Endothelial cell of umbilical vein (primary cell): ENCODE results near the gene CHKB.

Source experiments
- MYC ChIP-seq: IDR thresholded peaks from one replicate; pipeline ENCODE4 v1.6.1; 2011; ENCODE audit warnings: mild to moderate bottlenecking, low read depth, low read length
- POLR2A ChIP-seq: IDR thresholded peaks from 2 replicates; pipeline ENCODE4 v1.6.1; 2012; ENCODE audit warnings: low read depth, mild to moderate bottlenecking, control low read depth, low read length
- TF ChIP-seq, protein P1 (sequence below), 2 donors: IDR thresholded peaks; 1 replicate in 1 of 2; 2 replicates in 1 of 2; pipeline ENCODE4 v1.5.1; 2011; ENCODE audit warnings: low read length in 2 of 2, mild to moderate bottlenecking in 2 of 2, moderate library complexity in 2 of 2, control low read depth in 1 of 2, inconsistent platforms in 1 of 2, low read depth in 1 of 2; ENCODE audit not compliant: insufficient read depth in 1 of 2; ENCODE audit errors: extremely low read depth in 1 of 2
- TF ChIP-seq, protein P2 (sequence below): IDR thresholded peaks from 2 replicates; pipeline ENCODE4 v1.6.1; 2011; ENCODE audit not compliant: insufficient read depth, insufficient read length

DNA sequence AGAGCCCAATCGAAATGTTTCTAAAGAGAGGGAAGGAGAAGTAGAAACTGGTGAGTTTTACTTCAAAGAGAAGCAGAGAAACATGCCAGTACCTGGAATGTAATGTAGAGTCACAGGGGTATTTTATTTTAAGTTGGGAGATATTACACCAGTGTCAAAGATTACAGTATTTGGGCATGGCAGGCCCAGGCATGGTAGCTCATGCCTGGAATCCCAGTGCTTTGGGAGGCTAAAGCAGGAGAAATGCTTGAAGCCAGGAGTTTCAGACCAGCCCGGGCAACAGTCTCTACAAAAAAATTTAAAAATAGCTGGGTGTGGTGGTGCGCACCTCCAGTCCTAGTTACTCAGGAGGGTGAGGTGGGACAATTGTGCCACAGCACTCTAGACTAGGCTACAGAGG lies 22.6 kb downstream of the CHKB start:
- TF ChIP-seq, protein P1, sequence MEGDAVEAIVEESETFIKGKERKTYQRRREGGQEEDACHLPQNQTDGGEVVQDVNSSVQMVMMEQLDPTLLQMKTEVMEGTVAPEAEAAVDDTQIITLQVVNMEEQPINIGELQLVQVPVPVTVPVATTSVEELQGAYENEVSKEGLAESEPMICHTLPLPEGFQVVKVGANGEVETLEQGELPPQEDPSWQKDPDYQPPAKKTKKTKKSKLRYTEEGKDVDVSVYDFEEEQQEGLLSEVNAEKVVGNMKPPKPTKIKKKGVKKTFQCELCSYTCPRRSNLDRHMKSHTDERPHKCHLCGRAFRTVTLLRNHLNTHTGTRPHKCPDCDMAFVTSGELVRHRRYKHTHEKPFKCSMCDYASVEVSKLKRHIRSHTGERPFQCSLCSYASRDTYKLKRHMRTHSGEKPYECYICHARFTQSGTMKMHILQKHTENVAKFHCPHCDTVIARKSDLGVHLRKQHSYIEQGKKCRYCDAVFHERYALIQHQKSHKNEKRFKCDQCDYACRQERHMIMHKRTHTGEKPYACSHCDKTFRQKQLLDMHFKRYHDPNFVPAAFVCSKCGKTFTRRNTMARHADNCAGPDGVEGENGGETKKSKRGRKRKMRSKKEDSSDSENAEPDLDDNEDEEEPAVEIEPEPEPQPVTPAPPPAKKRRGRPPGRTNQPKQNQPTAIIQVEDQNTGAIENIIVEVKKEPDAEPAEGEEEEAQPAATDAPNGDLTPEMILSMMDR (IDR thresholded peaks at IDR 0.05; ENCODE audit: extremely low read depth in 1 of 2, insufficient read depth in 1 of 2, low read depth in 1 of 2, low read length in 2 of 2), result no peak
- TF ChIP-seq, protein P2, sequence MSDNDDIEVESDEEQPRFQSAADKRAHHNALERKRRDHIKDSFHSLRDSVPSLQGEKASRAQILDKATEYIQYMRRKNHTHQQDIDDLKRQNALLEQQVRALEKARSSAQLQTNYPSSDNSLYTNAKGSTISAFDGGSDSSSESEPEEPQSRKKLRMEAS, result no peak
- no peak for TF ChIP-seq MYC
- TF ChIP-seq POLR2A, result no peak
